Measurements from ENCODE around the gene BRSK2. TPM values are rescaled to one million over a fixed set of nuclear protein-coding genes. Genes with fewer than 3 reads are reported as not detected.

BRSK2 gene
- total RNA-seq, 1 donor from 2014 or later, result 6.9 TPM

- Mint-ChIP-seq H3K27ac (ENCODE audit: unreplicated experiment) (peak overlapping the region; percentile 49), H3K36me3 (ENCODE audit: low read depth) (peaks cover 1% of the 10 kb centered on the region), H3K4me1 (ENCODE audit: low read depth) (peaks cover 31% of the 10 kb centered on the region), H3K27me3 (ENCODE audit: low read depth) (no peaks in the 10 kb centered on the region), H3K9me3 (ENCODE audit: low read depth) (no peaks in the 10 kb centered on the region), H3K4me3 (ENCODE audit: unreplicated experiment) (no peak overlapping the region)
- DNase-seq (ENCODE audit: low spot score), result peak; percentile 87
- TF ChIP-seq, protein P1, sequence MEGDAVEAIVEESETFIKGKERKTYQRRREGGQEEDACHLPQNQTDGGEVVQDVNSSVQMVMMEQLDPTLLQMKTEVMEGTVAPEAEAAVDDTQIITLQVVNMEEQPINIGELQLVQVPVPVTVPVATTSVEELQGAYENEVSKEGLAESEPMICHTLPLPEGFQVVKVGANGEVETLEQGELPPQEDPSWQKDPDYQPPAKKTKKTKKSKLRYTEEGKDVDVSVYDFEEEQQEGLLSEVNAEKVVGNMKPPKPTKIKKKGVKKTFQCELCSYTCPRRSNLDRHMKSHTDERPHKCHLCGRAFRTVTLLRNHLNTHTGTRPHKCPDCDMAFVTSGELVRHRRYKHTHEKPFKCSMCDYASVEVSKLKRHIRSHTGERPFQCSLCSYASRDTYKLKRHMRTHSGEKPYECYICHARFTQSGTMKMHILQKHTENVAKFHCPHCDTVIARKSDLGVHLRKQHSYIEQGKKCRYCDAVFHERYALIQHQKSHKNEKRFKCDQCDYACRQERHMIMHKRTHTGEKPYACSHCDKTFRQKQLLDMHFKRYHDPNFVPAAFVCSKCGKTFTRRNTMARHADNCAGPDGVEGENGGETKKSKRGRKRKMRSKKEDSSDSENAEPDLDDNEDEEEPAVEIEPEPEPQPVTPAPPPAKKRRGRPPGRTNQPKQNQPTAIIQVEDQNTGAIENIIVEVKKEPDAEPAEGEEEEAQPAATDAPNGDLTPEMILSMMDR (IDR thresholded peaks at IDR 0.05), result no peak
Observed at GRCh38 chr11:1502168-1502953, 112.6 kb downstream of the BRSK2 start.

GRCh38 chr11:1502954-1503707, 113.4 kb downstream of the BRSK2 start:
- H3K9me3 Mint-ChIP-seq (ENCODE audit: low read depth), result no peaks in the 10 kb centered on the region
- H3K27ac Mint-ChIP-seq (ENCODE audit: unreplicated experiment), result peak overlapping the region; percentile 49

GRCh38 chr11:1503708-1504104, 114.0 kb downstream of the BRSK2 start:
- Mint-ChIP-seq H3K27ac (ENCODE audit: unreplicated experiment) (no peak overlapping the region), H3K9me3 (ENCODE audit: low read depth) (no peaks in the 10 kb centered on the region), H3K4me3 (ENCODE audit: unreplicated experiment) (no peak overlapping the region), H3K27me3 (ENCODE audit: low read depth) (no peaks in the 10 kb centered on the region), H3K36me3 (ENCODE audit: low read depth) (peaks cover 1% of the 10 kb centered on the region), H3K4me1 (ENCODE audit: low read depth) (peaks cover 34% of the 10 kb centered on the region)
- DNase-seq (ENCODE audit: low spot score), result peak; percentile 84
- TF ChIP-seq, protein P1 (IDR thresholded peaks at IDR 0.05), result no peak

More at GRCh38 chr11:1502954-1503707, 113.4 kb downstream of the BRSK2 start:
- Mint-ChIP-seq H3K4me3 (ENCODE audit: unreplicated experiment) (no peak overlapping the region), H3K4me1 (ENCODE audit: low read depth) (peaks cover 31% of the 10 kb centered on the region), H3K36me3 (ENCODE audit: low read depth) (peaks cover 1% of the 10 kb centered on the region), H3K27me3 (ENCODE audit: low read depth) (no peaks in the 10 kb centered on the region)
- no peak for DNase-seq (ENCODE audit: low spot score)
- TF ChIP-seq, protein P1 (IDR thresholded peaks at IDR 0.05), result no peak

DNA sequence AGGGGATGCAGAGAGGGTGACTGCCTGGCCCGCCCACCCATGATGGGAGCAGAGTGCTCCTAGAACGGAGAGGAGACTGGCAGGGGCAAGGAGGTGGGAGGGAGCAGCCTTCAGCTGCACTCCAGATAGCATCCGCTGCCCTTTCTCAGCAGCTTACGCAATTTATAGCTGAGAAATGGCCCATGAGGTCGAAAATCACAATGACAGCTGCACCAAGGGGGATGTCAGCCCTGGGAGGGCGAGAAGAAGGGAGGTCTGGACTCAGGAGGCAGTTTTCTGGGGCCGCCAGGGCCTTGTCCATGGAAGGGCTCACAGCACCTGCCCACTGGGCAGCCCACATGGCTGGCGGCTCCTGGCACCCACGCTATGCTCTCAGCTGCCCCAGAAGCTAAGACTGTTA, 114.4 kb downstream of the BRSK2 start:
- H3K4me1 Mint-ChIP-seq (ENCODE audit: low read depth), result peaks cover 39% of the 10 kb centered on the region
- peaks cover 1% of the 10 kb centered on the region for H3K36me3 Mint-ChIP-seq (ENCODE audit: low read depth)
- H3K9me3 Mint-ChIP-seq (ENCODE audit: low read depth), result no peaks in the 10 kb centered on the region
- no peaks in the 10 kb centered on the region for H3K27me3 Mint-ChIP-seq (ENCODE audit: low read depth)
- H3K4me3 Mint-ChIP-seq (ENCODE audit: unreplicated experiment), result no peak overlapping the region
- H3K27ac Mint-ChIP-seq (ENCODE audit: unreplicated experiment), result no peak overlapping the region
- TF ChIP-seq, protein P1 (IDR thresholded peaks at IDR 0.05), result no peak
- peak; percentile 64 for DNase-seq (ENCODE audit: low spot score)

GRCh38 chr11:1504581-1505290, 115.0 kb downstream of the BRSK2 start:
- Mint-ChIP-seq H3K9me3 (ENCODE audit: low read depth) (no peaks in the 10 kb centered on the region), H3K4me1 (ENCODE audit: low read depth) (peaks cover 45% of the 10 kb centered on the region), H3K36me3 (ENCODE audit: low read depth) (peaks cover 1% of the 10 kb centered on the region), H3K27me3 (ENCODE audit: low read depth) (no peaks in the 10 kb centered on the region), H3K4me3 (ENCODE audit: unreplicated experiment) (no peak overlapping the region), H3K27ac (ENCODE audit: unreplicated experiment) (no peak overlapping the region)
- peak; percentile 91 for DNase-seq (ENCODE audit: low spot score)
- TF ChIP-seq, protein P1 (IDR thresholded peaks at IDR 0.05), result no peak

Data from chondrocyte (in vitro differentiated cells).